A549 treated with DMSO at 1 μM for 4 hours (cell line): ENCODE measurements around the gene UBXN6. TPM values are rescaled to one million over a fixed set of nuclear protein-coding genes. Genes with fewer than 3 reads are reported as not detected.

Experiments used
- total RNA-seq: library from RNA; stranded (reverse); fragments of 200-300 nt; extraction: Qiagen RNA extraction; gene quantifications from 5 replicates; pipeline ENCODE4 v1.2.3, GENCODE V29; 2022; ENCODE audit warnings: low read depth

Gene UBXN6
- total RNA-seq, result 42.3 to 61.2 TPM (median 57.7 TPM) in 5 replicates

GRCh38 chr19:4457654-4458395 lies at the start of gene UBXN6:
UBXN6 (minus strand) TSS chr19:4457794; CDS start chr19:4457697, 97 bp downstream.

GRCh38 chr19:4472174-4472974 lies 14.8 kb upstream of the UBXN6 start, which contains the start of gene HDGFL2:
HDGFL2 (plus strand) TSS chr19:4472297; CDS start chr19:4472351, 54 bp downstream.

GRCh38 chr19:4402171-4403004 lies 55.2 kb downstream of the UBXN6 start, which contains the start of gene CHAF1A:
CHAF1A (plus strand) TSS chr19:4402640; CDS start chr19:4402763, 123 bp downstream.

GRCh38 chr19:4400135-4400936 lies 57.3 kb downstream of the UBXN6 start, which contains the start of gene SH3GL1:
SH3GL1 (minus strand) TSS chr19:4400547; CDS start chr19:4400368, 179 bp downstream.

Other genes with a start within 250 kb of the UBXN6 start
- 2.6 to 4.2 TPM (median 2.9 TPM) in 5 replicates for gene EBI3, start 228.3 kb downstream of the UBXN6 start, total RNA-seq
- 18.2 to 22.4 TPM (median 19.1 TPM) in 5 replicates for gene YJU2, start 210.7 kb downstream of the UBXN6 start, total RNA-seq
- 0.04 to 0.05 TPM in 2 of 5 replicates, not detected in the others for gene SHD, start 178.5 kb downstream of the UBXN6 start, total RNA-seq
- not detected in 5 replicates for gene TMIGD2, start 155.4 kb downstream of the UBXN6 start, total RNA-seq
- 7.5 to 8.4 TPM (median 7.8 TPM) in 5 replicates for gene FSD1, start 153.2 kb downstream of the UBXN6 start, total RNA-seq
- not detected in 5 replicates for gene STAP2, start 119.0 kb downstream of the UBXN6 start, total RNA-seq
- 7.4 to 12.2 TPM (median 11.0 TPM) in 5 replicates for gene MPND, start 114.2 kb downstream of the UBXN6 start, total RNA-seq
- gene SH3GL1, start 57.2 kb downstream of the UBXN6 start, total RNA-seq, result 53.6 to 63.3 TPM (median 57.1 TPM) in 5 replicates
- gene CHAF1A, start 55.2 kb downstream of the UBXN6 start, total RNA-seq, result 21.8 to 26.4 TPM (median 23.6 TPM) in 5 replicates
- 20.0 to 32.7 TPM (median 27.2 TPM) in 5 replicates for gene HDGFL2, start 14.5 kb upstream of the UBXN6 start, total RNA-seq
- gene PLIN4, start 60.7 kb upstream of the UBXN6 start, total RNA-seq, result 0.21 to 0.30 TPM (median 0.24 TPM) in 5 replicates
- gene PLIN5, start 77.4 kb upstream of the UBXN6 start, total RNA-seq, result 0.11 to 0.18 TPM (median 0.14 TPM) in 4 of 5 replicates, not detected in the other
- gene LRG1, start 82.2 kb upstream of the UBXN6 start, total RNA-seq, result 0.06 to 0.34 TPM (median 0.09 TPM) in 5 replicates
- gene SEMA6B, start 101.9 kb upstream of the UBXN6 start, total RNA-seq, result 5.9 to 7.7 TPM (median 6.8 TPM) in 5 replicates
- gene TNFAIP8L1, start 181.7 kb upstream of the UBXN6 start, total RNA-seq, result 3.4 to 5.2 TPM (median 4.6 TPM) in 5 replicates
- gene MYDGF, start 212.5 kb upstream of the UBXN6 start, total RNA-seq, result 114 to 140 TPM (median 131 TPM) in 5 replicates